ENCODE measurements around the gene MRPS2.

DNA sequence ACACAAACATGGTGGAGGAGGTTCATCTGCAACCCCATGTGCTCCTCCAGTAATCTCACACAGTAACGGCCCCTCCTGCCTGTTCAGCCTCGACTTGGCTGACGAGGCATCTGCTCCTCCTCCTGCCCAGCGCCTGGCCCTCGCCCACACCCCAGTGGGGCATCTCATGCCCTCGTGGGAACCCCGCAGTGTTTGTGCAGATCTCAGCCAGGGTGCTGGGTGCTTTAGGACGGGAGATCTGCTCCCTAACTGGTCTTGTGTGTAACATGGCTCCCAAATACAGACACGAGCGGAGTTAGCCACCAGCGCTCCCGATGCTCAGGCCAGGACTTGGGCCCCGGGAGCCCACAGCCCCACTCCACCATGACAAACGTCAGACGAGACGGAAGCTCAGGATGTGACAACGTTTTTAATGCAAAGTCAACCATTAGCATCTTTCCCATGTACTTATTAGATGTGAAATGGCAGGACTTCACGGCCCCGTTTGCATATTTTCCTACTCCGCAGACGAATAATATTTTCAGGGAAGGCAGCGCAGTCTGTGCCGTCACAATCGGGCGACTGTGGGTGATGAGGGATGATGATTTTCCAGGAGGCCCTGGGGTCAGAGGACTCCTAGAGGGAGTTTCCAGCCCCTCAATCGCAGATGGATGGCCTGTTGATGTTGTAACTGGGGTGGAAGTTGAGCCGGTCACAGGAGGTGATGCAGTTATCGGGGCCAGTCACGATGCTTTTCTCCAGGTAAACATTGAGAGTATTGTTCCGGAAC, 5.5 kb upstream of the MRPS2 start:
- TF ChIP-seq, protein P1, sequence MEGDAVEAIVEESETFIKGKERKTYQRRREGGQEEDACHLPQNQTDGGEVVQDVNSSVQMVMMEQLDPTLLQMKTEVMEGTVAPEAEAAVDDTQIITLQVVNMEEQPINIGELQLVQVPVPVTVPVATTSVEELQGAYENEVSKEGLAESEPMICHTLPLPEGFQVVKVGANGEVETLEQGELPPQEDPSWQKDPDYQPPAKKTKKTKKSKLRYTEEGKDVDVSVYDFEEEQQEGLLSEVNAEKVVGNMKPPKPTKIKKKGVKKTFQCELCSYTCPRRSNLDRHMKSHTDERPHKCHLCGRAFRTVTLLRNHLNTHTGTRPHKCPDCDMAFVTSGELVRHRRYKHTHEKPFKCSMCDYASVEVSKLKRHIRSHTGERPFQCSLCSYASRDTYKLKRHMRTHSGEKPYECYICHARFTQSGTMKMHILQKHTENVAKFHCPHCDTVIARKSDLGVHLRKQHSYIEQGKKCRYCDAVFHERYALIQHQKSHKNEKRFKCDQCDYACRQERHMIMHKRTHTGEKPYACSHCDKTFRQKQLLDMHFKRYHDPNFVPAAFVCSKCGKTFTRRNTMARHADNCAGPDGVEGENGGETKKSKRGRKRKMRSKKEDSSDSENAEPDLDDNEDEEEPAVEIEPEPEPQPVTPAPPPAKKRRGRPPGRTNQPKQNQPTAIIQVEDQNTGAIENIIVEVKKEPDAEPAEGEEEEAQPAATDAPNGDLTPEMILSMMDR (IDR thresholded peaks at IDR 0.05), result no peak
- no peak for TF ChIP-seq POLR2A (IDR thresholded peaks at IDR 0.05)
